Stimulated activated CD8-positive, alpha-beta memory T cell treated with anti-CD3 and anti-CD28 coated beads, Interleukin-12 subunit alpha, Interleukin-12 subunit beta, amount 100 ng/mL, for 4 hours (primary cell): Measurements from ENCODE around the gene ADAMTS2.

Experiments
- DNase-seq: peaks from one replicate; pipeline ENCODE4 v3.0.0-alpha.2; 2020; ENCODE audit warnings: low read depth

Gene ADAMTS2

DNA sequence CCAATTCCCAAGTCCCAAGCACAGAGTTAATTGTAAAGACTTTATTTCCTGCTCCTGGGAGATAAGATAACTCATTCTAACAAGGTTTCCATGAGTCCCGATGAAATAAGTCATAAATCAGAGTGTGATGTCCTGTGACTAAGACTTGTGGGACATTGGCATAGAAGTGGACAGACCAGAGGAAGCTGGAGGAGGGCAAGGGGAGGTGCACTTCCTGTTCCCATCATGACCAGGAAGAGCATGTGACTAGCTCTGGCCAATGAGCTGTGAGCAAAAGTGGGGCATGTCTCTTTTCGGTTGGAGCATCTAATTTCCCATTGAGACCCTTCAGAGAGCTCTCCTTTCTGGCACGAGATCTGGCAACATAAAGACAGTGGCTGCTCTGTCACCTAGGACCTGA lies 184.7 kb downstream of the ADAMTS2 start:
- no peak for DNase-seq

DNA sequence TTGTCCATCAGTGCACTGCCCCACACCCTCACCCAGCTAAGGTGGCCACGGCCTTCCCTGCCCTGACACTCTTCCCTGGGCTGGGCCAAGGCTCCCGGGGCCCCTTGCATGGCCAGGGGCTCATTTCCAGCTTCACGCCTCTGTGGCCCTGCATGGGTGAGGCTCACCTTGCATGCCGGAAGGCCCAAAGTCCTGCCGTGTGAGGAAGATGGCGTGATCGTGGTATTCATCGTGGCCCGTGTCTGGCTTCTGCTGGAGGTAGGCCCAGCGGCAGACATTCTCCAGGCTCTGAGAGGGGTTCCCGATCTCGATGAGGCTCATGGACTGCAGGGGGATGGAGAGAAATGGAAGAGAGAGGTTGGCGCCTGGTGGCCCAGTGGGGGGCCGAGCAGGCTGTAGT lies 186.7 kb downstream of the ADAMTS2 start:
- DNase-seq = no peak

DNA sequence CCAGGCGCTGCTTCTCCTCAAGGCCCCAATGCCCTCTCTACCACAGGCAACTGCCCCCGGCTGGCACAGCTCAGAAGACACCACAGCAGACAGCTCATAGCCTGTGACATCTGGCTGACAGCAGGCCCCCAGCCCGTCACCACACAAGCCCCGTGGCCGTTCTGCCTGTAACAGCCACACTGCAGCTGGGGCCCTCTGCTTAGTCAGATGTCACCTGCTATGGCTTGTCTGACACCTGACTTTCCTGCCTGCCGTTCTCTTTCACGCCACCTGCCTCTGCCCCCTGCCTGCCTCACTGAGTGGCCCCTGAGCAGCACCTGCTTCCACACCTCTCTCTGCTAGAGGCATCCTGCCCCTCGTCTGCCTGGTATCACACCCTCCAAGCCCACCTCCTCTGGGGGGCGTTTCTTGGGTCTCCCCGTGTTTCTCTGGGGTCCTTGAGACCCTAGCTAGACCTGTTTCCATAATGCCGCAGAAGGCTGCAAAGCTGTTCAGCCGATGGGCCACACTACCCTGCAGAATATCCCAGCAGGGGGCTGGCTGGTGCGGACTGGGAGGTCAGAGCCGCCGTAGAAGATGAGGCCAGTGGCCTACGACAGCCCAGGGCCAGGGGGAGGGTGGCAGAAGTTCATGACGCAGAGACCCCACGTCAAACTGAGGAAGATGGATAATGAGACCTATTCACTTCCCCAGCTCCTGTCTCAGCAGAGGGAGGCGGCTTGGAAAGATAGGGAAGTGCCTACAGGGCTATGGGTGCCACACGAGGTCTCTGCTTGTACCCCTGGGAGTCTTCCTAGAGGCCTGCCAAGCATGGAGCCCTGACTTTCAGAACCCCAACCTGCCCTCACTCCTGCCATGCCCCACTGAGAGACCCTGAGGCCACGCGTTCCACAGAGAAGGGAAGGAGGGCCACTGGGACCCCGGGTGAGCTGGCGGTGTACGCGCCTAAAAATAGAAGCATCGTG lies 190.0 kb downstream of the ADAMTS2 start:
- DNase-seq = no peak

DNA sequence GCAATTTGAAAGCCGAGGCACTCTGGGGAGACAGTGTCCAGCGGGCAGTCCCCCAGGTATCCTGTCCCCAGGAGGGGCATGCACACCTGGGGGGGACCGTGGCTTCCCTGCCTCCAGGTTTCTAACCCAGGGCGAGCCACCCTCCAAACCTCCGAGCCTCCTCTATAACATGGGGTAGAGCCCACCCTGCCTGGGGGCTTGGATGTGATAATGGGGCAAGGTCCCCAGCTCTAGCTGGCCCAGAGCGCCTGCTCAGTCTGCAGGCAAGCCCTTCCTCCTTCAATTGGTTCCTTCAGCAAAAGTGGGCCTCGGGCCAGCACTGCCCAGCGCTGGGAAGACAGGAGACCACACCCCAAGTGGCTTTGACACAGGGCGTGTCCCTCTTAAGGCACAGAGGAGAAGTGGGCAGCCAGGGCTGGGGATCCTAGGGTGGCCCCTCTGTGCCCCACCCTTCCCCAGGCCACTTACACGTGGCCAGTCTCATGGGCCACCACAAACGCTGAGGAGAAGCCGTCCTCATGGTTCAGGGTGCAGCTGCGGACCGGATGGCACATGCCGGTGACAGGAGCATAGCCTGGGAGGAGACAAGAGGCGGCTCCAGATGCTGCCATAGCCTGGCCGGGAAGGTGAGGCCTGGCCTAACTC lies 190.8 kb downstream of the ADAMTS2 start:
- no peak for DNase-seq

DNA sequence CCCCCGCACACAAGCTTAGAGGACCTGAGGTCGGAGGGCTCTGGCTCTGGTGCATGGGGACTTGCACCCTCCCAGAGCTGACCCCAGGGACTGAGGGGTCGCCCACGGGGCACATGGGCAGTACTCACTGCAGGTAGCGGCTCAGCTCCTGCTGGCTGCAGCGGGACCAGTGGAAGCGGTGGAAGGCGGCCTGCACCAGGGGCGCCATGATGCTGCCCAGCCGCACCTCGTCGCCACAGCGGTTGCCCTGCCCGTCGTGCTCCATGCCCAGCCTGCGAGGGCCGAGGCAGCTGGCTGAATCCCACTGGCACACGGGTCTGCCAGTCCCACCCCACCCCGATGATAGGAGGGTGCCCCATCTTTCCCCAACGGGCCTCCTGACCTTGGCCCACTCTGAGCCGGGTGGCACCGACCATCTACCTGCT lies 191.3 kb downstream of the ADAMTS2 start:
- no peak for DNase-seq

DNA sequence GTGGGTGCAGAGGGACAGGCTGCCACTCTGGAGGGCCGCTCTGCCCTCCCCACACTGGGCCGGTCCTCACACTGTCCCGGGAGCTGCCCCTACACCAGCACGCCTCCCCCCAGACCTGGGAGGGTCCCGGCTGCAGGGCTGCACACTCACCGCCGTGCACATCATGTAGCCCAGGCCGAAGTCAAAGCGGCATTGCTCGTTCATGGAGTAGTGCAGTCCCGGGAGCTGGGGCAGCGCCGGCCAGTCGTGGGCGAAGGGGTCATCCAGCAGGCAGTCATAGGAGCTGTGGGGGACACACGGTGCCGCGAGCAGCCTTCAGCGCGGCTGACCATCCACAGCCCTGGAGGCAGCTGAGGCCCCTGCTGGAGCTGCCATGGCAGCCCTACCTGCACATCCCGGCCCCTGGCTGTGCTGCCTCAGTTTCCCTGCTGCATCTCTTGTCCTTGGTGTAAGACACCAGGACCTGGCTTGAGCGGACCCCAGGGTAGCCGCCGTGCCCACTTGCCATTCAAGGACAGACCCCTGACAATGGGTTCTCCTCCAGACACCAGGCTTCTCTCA lies 191.8 kb downstream of the ADAMTS2 start:
- DNase-seq = no peak

DNA sequence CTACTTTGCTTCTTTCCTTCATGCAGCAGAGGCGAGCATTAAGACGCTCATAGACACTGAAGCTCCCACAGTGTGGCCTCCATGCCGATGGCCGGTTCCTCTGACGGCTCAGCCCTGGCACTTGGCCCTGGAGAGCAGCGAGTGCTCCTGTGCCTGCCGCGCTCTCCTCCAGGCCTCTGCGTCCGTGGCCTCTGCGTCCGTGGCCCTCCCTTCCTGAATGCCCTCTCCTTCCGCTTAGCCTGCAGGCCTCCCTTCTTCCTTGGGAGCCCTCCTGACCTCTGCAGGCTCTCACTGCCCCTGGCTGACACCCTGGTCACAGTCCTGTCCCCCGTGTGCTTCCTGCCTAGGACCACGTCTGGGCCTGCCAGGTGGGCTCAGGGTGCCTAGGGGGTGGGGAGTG lies 192.3 kb downstream of the ADAMTS2 start:
- DNase-seq = no peak

DNA sequence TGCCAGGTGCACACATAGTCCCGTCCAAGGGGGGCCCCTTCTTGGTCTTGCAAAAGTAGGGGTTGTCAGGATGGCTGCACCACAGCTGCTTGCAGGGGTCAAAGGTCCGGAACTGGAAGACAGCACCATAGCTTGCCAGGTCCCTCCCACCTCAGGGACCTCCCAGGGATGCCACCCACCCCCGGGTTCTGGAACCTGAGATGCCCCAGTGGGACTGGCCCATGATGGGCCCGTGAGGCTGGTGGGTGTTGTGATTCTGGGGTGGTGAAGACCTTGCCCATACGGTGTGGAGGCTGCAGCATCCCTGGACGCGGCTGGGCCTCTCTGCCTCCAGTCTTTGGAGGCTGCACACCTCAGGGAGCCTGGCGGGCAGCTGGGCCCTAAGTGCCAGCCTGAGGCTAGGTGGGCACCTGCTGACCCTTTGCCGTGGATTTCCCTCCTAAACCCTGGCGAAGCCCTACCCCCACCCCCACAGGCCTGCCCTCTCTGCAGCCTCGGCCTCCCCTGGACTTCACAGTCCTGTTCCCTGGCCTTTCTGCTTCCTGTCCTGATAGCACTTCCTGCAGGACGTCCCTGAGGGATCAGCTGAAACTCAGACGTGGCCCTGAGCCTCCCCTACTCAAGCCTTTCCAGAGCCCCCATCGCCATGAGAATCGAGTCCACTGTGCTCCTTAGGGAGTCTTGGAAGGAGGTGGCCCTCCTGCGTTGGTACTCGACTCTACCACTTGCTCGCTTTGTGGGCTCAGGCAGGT lies 192.9 kb downstream of the ADAMTS2 start:
- DNase-seq = no peak

DNA sequence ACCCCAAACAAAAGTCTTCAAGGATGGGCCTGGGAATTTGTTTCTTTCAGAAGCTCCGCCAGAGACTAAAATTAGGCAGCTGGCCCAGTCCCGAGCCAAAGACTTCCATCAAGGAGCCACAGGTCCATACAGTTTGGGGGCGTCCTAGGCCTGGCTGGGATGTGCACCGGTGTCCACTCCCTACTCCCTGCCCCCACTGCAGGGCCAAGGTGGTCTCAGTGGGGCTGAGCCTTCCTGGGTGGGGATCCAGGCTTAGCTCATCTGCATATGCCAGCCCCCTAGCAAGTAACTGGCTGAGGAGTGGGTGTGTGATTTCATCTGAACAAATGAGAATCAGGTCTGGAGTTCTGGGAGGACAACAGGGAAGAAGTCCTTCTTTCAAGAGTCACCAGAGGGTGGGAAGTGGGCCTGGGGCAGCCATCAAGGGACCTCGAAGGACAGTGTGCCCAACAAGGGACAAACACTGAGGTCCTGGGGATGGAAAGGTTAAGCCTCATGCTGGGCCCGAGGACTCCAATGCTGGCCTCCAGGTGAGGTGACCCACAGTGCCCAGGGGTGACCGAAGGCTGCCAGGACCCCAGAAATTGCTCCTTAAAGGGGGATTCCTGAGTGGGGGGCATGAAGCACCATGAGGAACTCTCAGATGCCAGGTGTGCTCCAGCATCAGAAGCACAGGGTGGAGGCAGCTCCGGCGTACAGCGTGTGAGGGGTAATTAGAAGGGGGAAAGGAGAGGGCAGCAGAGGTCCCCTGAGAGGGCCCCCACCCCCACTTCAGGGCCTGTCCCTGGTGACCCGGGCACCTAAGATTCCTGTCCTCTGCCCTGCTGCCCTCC lies 193.8 kb downstream of the ADAMTS2 start:
- DNase-seq = no peak

DNA sequence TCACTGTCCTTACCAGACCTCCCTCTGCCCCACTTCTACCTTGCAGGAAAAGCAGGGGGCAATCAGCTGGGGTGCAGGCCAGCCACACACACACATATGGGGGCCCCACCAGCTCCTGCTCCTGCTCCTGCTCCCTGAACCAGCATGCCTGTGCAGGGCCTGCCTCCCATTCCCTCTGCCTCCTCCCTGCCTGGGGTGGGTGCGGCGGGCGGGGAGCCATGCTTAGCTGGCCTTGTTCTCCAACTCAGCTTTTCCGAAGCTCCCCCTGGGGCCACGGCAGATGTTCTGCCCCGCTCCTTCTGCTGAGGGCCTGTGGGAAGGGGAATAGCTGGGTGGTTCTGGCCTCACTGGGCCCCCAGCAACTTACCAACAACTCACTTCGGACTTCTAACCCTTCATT lies 195.2 kb downstream of the ADAMTS2 start:
- no peak for DNase-seq

DNA sequence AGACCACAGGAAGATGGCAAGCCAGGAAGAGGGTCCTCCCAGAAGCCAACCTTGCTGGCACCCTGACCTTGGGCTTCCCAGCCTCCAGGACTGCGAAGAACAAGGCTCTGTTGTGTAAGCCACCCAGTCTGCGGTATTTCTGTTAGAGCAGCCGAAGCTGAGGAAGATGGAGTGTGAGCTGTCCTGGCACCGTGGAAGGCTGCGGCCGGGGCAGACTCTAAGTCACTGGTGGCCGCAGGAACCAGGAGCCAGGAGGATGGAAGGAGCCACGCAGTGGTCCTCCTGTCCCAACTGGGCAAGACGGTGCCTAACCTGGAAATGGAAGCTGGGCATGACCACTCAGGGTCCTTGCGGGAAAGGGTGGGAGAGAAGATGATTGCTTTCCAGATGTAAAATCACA lies 196.0 kb downstream of the ADAMTS2 start:
- no peak for DNase-seq

DNA sequence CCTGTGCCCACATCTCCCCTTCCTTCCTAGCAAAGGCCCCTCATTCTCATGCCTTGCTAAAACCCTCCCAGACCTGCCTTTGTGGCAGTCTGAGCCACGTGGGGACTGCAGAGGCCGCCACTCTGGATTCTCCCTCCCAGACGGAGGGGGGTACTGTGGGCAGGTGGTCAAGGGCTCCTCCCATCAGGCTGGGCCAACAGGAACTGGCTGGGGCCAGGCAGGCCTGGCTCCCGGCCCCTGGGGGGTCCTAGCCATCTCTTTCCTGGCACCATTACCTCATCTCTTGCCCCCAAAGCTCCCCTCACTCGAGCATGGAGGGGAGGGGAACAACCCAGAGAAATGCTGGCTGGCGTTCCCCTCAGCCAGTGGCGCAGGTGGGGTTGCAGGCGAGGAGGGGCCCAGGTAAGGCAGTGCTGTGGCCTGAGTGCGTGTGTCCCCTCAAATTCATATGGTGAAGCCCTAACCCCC lies 196.5 kb downstream of the ADAMTS2 start:
- DNase-seq = no peak

DNA sequence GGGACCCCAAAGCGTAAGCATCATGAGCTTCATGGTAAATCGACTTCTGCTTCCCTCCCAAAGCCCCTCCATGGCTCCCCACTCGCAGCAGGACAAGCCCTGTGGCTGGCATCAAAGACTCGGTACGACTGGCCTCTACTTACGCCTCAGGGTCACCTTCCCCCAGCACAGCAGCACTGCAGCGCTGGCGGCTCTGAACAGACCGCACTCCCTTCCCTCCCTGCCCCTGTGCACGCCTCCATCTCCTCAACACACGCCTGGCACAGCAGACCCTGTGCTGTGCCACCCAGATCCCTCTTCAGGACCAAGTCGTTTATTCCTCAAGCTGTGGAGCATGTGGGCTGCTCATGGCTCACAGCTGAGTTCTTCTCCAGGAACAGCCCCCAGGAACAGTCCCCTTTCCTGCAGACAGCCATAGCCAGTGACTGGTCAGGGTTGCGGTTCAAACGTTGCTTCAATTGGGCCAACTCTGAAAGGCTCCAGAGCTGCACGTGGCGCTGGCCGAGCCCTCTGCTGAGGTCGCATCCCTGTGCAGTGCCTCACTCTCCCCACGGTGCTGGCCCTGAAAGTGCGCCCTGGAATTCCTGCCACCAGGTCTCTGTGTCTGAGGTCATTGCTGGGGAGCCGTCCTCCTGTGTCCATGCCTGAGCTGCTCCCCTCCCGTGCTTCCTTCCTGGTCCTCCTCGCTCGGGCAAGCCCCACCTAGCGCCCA lies 197.1 kb downstream of the ADAMTS2 start:
- DNase-seq = no peak

DNA sequence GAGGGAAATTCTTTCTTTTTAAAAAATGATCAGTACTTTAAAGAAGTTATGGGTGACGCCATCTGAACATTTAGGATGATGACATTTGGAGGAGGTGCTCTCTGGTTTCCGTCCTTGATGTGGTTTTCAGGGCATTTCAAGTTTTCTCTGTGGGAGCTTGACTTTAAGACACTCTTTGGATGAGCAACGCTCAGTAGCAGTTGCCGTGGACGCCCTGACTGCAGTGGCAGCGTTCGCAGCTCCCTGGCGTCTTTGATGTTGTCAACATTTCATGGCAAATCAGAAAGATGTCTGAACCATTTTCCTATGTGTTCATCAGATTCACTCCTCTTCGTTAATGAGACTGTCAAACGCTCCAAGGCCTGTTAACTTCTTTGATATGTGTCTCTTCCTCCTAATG lies 199.0 kb downstream of the ADAMTS2 start:
- no peak for DNase-seq

DNA sequence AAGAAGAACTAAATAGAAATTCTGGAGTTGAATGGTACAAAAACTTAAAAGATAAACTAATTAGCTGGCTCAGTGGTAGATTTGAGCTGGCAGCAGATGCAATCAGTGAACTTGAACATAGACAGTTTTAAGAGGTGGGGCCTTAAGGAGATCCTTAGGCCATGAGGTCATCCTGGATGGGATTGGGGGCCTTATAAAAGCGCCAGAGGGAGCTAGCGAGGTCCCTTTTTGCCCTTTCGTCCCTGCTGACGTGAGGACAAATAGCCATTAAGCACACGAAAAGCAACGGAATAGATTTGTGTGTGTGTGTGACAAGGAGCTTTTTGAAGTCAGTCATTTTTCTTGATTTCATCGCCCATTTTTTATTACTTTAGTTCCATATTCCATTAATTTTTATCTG lies 201.8 kb downstream of the ADAMTS2 start:
- DNase-seq = no peak

DNA sequence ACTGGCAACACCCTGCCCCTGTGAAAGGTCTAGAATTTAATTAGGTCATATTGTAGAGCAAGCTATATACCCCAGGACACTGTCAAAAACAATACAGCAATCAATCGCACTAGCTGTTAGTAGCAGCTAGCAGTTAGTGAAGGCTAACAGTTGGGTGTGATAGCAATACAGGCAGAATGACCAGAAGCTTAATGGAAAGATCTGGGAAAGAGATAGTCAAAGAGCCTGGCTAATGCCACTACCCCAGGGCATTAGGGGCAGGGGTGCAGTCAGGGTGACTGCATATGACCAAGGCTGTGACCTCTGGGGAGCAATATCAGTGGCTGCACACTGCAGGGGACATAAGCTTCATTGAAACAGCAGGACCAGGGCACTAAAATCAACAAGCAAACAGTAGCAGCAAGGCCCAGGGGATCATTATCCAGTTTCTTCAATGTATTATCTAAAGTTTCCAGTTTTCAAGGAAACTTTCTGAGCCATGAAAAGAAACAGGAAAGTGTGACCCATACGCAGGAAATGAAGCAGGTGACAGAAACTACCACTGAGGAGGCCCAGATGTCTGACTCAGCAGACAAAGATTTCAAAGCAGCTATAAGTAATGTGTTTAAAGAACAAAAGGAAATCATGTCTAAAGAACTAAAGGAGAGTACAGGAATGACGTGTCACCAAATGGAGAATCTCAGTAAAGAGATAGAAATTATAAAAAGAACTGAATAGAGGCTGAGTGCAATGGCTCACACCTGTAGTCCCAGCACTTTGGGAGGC lies 202.6 kb downstream of the ADAMTS2 start:
- no peak for DNase-seq

DNA sequence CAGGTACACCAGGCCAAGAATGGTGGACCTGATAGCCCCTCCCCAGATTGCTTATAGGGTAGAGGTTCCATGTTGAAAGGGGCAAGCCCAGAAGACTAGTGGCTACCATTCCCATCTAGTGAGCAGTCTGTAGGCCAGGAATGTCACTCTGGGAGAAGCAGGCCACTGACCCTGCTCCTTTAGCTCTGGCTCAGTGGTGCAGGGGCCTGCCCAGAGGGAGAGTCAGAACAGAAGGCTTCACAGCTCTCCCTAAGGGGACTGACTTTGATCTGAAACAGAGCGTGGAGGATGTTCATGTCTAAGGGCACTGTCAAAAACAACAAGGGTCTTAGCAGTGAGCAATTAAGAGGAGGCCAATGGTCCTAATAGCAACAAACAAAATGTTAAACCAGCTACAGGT lies 203.4 kb downstream of the ADAMTS2 start:
- no peak for DNase-seq

DNA sequence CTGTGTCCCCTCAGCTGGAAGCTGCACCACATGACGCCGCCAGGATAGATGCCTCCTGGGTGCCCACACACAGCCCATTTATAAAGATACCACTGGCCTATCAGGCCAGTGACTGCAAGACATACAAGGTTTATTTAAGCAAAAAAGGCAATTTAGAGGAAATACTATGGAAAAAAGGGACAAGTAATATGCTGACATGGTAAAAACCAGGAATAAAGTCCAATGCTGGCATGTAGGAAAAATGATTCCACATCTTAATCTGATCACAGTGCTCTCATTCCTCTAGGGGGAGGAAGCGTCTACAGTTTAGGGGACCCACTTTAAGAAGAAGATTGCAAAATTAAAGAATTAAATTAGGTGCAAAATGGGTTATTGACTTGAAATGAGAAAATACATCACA lies 205.0 kb downstream of the ADAMTS2 start:
- no peak for DNase-seq

DNA sequence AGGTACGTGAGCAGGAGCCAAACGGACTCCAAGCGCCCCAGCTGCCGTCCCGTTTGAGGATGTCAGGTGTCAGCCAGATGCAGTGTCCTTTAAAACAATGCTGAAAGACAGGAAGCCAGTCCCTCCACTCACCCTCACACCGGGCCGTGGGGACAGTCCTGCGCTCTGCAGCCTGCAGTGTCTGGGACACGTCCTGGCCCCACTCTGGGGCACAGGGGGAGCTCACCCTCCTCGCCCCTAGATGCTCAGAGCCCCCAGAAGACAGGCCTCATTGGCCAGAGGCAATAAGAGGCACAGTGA lies 205.4 kb downstream of the ADAMTS2 start:
- no peak for DNase-seq
